ENCODE measurements around the gene ADD3.
A peak's percentile ranks its signal among the peaks of the same experiment; 100 is the strongest.

ADD3 gene

GRCh38 chr10:110061687-110062086 lies 53.9 kb downstream of the ADD3 start:
- Histone ChIP-seq H3K9ac (ENCODE audit: low read depth, low read length) (no peak overlapping the region), H2AFZ (ENCODE audit: low read depth, low read length) (no peak overlapping the region), H3K4me2 (ENCODE audit: insufficient read depth, low read length) (no peak overlapping the region), H4K20me1 (ENCODE audit: insufficient read depth, low read length) (peaks cover 26% of the 10 kb centered on the region), H3K4me1 (ENCODE audit: insufficient read depth, low read length) (peaks cover 54% of the 10 kb centered on the region), H3K27me3 (ENCODE audit: insufficient read depth, low read length, poor library complexity) (no peaks in the 10 kb centered on the region), H3K4me3 (ENCODE audit: low read depth in 1 of 2, low read length in 2 of 2) (no peak overlapping the region), H3K27ac (ENCODE audit: low read length) (no peak overlapping the region), H3K9me3 (ENCODE audit: insufficient read depth, low read length, severe bottlenecking) (no peaks in the 10 kb centered on the region), H3K36me3 (ENCODE audit: insufficient read depth, low read length) (no peaks in the 10 kb centered on the region), H3K79me2 (ENCODE audit: insufficient read depth, low read length) (peaks cover 76% of the 10 kb centered on the region)
- TF ChIP-seq EZH2 (IDR thresholded peaks at IDR 0.05; ENCODE audit: borderline replicate concordance, low read depth, low read length, severe bottlenecking) = no peak
- TF ChIP-seq, protein P1, sequence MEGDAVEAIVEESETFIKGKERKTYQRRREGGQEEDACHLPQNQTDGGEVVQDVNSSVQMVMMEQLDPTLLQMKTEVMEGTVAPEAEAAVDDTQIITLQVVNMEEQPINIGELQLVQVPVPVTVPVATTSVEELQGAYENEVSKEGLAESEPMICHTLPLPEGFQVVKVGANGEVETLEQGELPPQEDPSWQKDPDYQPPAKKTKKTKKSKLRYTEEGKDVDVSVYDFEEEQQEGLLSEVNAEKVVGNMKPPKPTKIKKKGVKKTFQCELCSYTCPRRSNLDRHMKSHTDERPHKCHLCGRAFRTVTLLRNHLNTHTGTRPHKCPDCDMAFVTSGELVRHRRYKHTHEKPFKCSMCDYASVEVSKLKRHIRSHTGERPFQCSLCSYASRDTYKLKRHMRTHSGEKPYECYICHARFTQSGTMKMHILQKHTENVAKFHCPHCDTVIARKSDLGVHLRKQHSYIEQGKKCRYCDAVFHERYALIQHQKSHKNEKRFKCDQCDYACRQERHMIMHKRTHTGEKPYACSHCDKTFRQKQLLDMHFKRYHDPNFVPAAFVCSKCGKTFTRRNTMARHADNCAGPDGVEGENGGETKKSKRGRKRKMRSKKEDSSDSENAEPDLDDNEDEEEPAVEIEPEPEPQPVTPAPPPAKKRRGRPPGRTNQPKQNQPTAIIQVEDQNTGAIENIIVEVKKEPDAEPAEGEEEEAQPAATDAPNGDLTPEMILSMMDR (IDR thresholded peaks at IDR 0.05; ENCODE audit: borderline replicate concordance, extremely low read depth, low read length, poor library complexity, severe bottlenecking) = no peak
- DNase-seq (no peak), ATAC-seq (ENCODE audit: insufficient read depth, low read depth) (no peak)

GRCh38 chr10:110065269-110065668 lies 57.5 kb downstream of the ADD3 start:
- no peak overlapping the region for H2AFZ ChIP-seq (ENCODE audit: low read depth, low read length)
- H4K20me1 ChIP-seq (ENCODE audit: insufficient read depth, low read length) = peaks cover 17% of the 10 kb centered on the region
- DNase-seq (no peak), ATAC-seq (ENCODE audit: insufficient read depth, low read depth) (no peak)
- no peak overlapping the region for H3K27ac ChIP-seq (ENCODE audit: low read length)
- no peak overlapping the region for H3K4me2 ChIP-seq (ENCODE audit: insufficient read depth, low read length)
- no peak overlapping the region for H3K9ac ChIP-seq (ENCODE audit: low read depth, low read length)
- H3K4me1 ChIP-seq (ENCODE audit: insufficient read depth, low read length) = peaks cover 54% of the 10 kb centered on the region
- no peak overlapping the region for H3K4me3 ChIP-seq (ENCODE audit: low read depth in 1 of 2, low read length in 2 of 2)
- TF ChIP-seq, protein P1 (IDR thresholded peaks at IDR 0.05; ENCODE audit: borderline replicate concordance, extremely low read depth, low read length, poor library complexity, severe bottlenecking) = no peak
- no peak for TF ChIP-seq EZH2 (IDR thresholded peaks at IDR 0.05; ENCODE audit: borderline replicate concordance, low read depth, low read length, severe bottlenecking)
- peaks cover 72% of the 10 kb centered on the region for H3K79me2 ChIP-seq (ENCODE audit: insufficient read depth, low read length)
- no peaks in the 10 kb centered on the region for H3K9me3 ChIP-seq (ENCODE audit: insufficient read depth, low read length, severe bottlenecking)
- no peaks in the 10 kb centered on the region for H3K36me3 ChIP-seq (ENCODE audit: insufficient read depth, low read length)
- no peaks in the 10 kb centered on the region for H3K27me3 ChIP-seq (ENCODE audit: insufficient read depth, low read length, poor library complexity)

DNA sequence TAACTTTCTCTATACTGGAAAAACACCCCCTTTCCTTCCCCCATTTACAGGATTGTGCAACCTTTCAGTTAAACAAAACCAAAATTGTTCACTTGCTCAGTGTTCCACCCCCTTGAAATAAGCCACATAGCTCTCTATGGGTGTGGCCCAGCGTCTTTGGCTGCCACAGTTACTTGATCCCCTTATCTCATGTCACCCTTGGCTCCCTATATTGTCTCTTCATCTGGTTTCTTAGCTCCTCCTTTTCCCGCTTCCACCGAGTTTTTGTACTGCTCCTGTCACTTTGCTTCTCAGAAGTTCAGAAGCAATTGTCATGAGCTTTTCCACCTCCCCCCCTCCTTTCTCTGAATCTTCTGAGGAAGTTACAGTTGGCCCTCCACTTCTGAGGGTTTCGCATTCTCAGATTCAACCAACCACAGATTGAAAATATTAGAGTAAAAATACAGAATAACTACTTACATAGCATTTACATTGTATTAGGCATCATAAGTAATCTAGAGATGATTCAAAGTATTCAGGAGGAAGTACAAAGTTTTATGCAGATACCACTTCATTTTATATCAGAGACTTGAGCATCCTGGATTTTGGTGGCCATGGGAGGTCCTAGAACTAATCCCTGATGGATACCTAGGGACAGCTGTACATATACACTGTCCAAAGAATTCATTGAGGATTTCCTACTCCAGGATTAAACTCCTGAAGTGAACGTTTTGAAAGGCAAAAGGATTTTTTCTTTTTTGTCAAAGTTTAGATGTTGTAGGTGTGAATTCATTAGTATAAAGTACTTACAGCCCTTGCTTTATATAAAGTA lies 60.4 kb downstream of the ADD3 start:
- H2AFZ ChIP-seq (ENCODE audit: low read depth, low read length) = no peak overlapping the region
- H3K4me3 ChIP-seq (ENCODE audit: low read depth in 1 of 2, low read length in 2 of 2) = no peak overlapping the region
- H3K36me3 ChIP-seq (ENCODE audit: insufficient read depth, low read length) = no peaks in the 10 kb centered on the region
- H4K20me1 ChIP-seq (ENCODE audit: insufficient read depth, low read length) = peaks cover 7% of the 10 kb centered on the region; the same call in 1 of the 2 replicates
- H3K4me2 ChIP-seq (ENCODE audit: insufficient read depth, low read length) = peak overlapping the region; percentile 51
- peaks cover 64% of the 10 kb centered on the region for H3K4me1 ChIP-seq (ENCODE audit: insufficient read depth, low read length)
- DNase-seq (peak; percentile 85), ATAC-seq (ENCODE audit: insufficient read depth, low read depth) (peak; percentile 94)
- no peaks in the 10 kb centered on the region for H3K27me3 ChIP-seq (ENCODE audit: insufficient read depth, low read length, poor library complexity)
- peak overlapping the region; percentile 21; the same call in 1 of the 2 replicates for H3K9ac ChIP-seq (ENCODE audit: low read depth, low read length)
- H3K9me3 ChIP-seq (ENCODE audit: insufficient read depth, low read length, severe bottlenecking) = no peaks in the 10 kb centered on the region
- H3K79me2 ChIP-seq (ENCODE audit: insufficient read depth, low read length) = peaks cover 69% of the 10 kb centered on the region
- TF ChIP-seq EZH2 (IDR thresholded peaks at IDR 0.05; ENCODE audit: borderline replicate concordance, low read depth, low read length, severe bottlenecking) = no peak
- TF ChIP-seq, protein P1 (IDR thresholded peaks at IDR 0.05; ENCODE audit: borderline replicate concordance, extremely low read depth, low read length, poor library complexity, severe bottlenecking) = no peak
- H3K27ac ChIP-seq (ENCODE audit: low read length) = peak overlapping the region; percentile 76

Measured in DND-41 (cell line).